ENCODE data around the gene PCDHGB4.
"Not testable (repeated sequence)": the region's sequence is repeated elsewhere in the genome, so short reads cannot be mapped to it uniquely, and the experiment has no call there.

PCDHGB4 gene

GRCh38 chr5:141402553-141403243, 15.2 kb downstream of the PCDHGB4 start, which contains the start of gene PCDHGA9:
Gene PCDHGA9 (plus strand): TSS chr5:141402778. CDS start chr5:141402953, 175 bp downstream.
- Histone ChIP-seq H3K27me3 (ENCODE audit: insufficient read depth, low read length, poor library complexity) (no peaks in the 10 kb centered on the region), H3K18ac (ENCODE audit: low read length) (no peak within 1 kb of the TSS), H3K27ac (ENCODE audit: low read depth, low read length) (no peak within 1 kb of the TSS), H3K56ac (ENCODE audit: low read length) (no peak within 1 kb of the TSS), H3K4me1 (ENCODE audit: control insufficient read depth, low read depth, low read length) (no peaks in the 10 kb centered on the region), H2BK120ac (ENCODE audit: low read depth, low read length) (no peak within 1 kb of the TSS), H3K9ac (ENCODE audit: low read length) (no peak within 1 kb of the TSS), H3K36me3 (ENCODE audit: control insufficient read depth, insufficient read depth, low read length) (no peaks in the 10 kb centered on the region), H3K79me1 (ENCODE audit: low read length) (no peaks in the 10 kb centered on the region), H3K4ac (ENCODE audit: low read depth, low read length) (no peak within 1 kb of the TSS), H3K23ac (ENCODE audit: low read length) (no peak within 1 kb of the TSS), H4K8ac (ENCODE audit: low read depth, low read length) (no peak within 1 kb of the TSS), H2BK5ac (ENCODE audit: low read length) (no peak within 1 kb of the TSS), H4K5ac (ENCODE audit: low read length) (no peak within 1 kb of the TSS), H2AK5ac (ENCODE audit: low read length) (no peak within 1 kb of the TSS), H3K79me2 (ENCODE audit: control insufficient read depth, insufficient read depth, low read length) (no peaks in the 10 kb centered on the region), H3K4me2 (ENCODE audit: low read length) (no peak within 1 kb of the TSS), H2BK15ac (replicated peaks; ENCODE audit: low read depth) (no peak within 1 kb of the TSS), H3K4me3 (ENCODE audit: low read length) (no peak within 1 kb of the TSS)
- DNase-seq = no peak
- WGBS (ENCODE audit: extremely low coverage, insufficient coverage, low lambda C conversion rate) = no CpG with 5 or more reads among the region's 27 CpGs

GRCh38 chr5:141403387-141403786, 15.9 kb downstream of the PCDHGB4 start:
- H3K9ac ChIP-seq (ENCODE audit: low read length) = no peak overlapping the region
- H3K27me3 ChIP-seq (ENCODE audit: insufficient read depth, low read length, poor library complexity) = no peaks in the 10 kb centered on the region
- no peak overlapping the region for H2BK120ac ChIP-seq (ENCODE audit: low read depth, low read length)
- no peak overlapping the region for H2BK5ac ChIP-seq (ENCODE audit: low read length)
- no peak overlapping the region for H3K56ac ChIP-seq (ENCODE audit: low read length)
- H2BK15ac ChIP-seq (replicated peaks; ENCODE audit: low read depth) = no peak overlapping the region
- H3K4ac ChIP-seq (ENCODE audit: low read depth, low read length) = no peak overlapping the region
- H4K8ac ChIP-seq (ENCODE audit: low read depth, low read length) = no peak overlapping the region
- H3K79me1 ChIP-seq (ENCODE audit: low read length) = no peaks in the 10 kb centered on the region
- no peak overlapping the region for H3K27ac ChIP-seq (ENCODE audit: low read depth, low read length)
- H3K4me1 ChIP-seq (ENCODE audit: control insufficient read depth, low read depth, low read length) = no peaks in the 10 kb centered on the region
- H3K23ac ChIP-seq (ENCODE audit: low read length) = no peak overlapping the region
- H3K36me3 ChIP-seq (ENCODE audit: control insufficient read depth, insufficient read depth, low read length) = no peaks in the 10 kb centered on the region
- no CpG with 5 or more reads among the region's 22 CpGs for WGBS (ENCODE audit: extremely low coverage, insufficient coverage, low lambda C conversion rate)
- H3K4me2 ChIP-seq (ENCODE audit: low read length) = no peak overlapping the region
- H3K4me3 ChIP-seq (ENCODE audit: low read length) = no peak overlapping the region
- no peaks in the 10 kb centered on the region for H3K79me2 ChIP-seq (ENCODE audit: control insufficient read depth, insufficient read depth, low read length)
- H3K18ac ChIP-seq (ENCODE audit: low read length) = no peak overlapping the region
- DNase-seq = no peak
- no peak overlapping the region for H2AK5ac ChIP-seq (ENCODE audit: low read length)
- H4K5ac ChIP-seq (ENCODE audit: low read length) = no peak overlapping the region

- H3K27me3 ChIP-seq (ENCODE audit: insufficient read depth, low read length, poor library complexity); H3K4me1 ChIP-seq (ENCODE audit: control insufficient read depth, low read depth, low read length); H3K18ac ChIP-seq (ENCODE audit: low read length); H4K5ac ChIP-seq (ENCODE audit: low read length); H3K27ac ChIP-seq (ENCODE audit: low read depth, low read length); H3K79me2 ChIP-seq (ENCODE audit: control insufficient read depth, insufficient read depth, low read length); H2AK5ac ChIP-seq (ENCODE audit: low read length); H3K36me3 ChIP-seq (ENCODE audit: control insufficient read depth, insufficient read depth, low read length); H2BK5ac ChIP-seq (ENCODE audit: low read length); H3K4ac ChIP-seq (ENCODE audit: low read depth, low read length); H2BK120ac ChIP-seq (ENCODE audit: low read depth, low read length); H4K8ac ChIP-seq (ENCODE audit: low read depth, low read length); H3K23ac ChIP-seq (ENCODE audit: low read length); H2BK15ac ChIP-seq (replicated peaks; ENCODE audit: low read depth); H3K79me1 ChIP-seq (ENCODE audit: low read length): not testable (repeated sequence)
- peak within 1 kb of the TSS; percentile 67 for H3K9ac ChIP-seq (ENCODE audit: low read length)
- H3K4me2 ChIP-seq (ENCODE audit: low read length) = peak within 1 kb of the TSS; percentile 75
- peak within 1 kb of the TSS; percentile 53 for H3K4me3 ChIP-seq (ENCODE audit: low read length)
- peak within 1 kb of the TSS; percentile 80 for H3K56ac ChIP-seq (ENCODE audit: low read length)
- DNase-seq = peak; percentile 84
- WGBS (ENCODE audit: extremely low coverage, insufficient coverage, low lambda C conversion rate) = no CpG with 5 or more reads among the region's 51 CpGs
Measured at GRCh38 chr5:141407790-141408505, 20.4 kb downstream of the PCDHGB4 start, which contains the start of gene PCDHGB6. Gene PCDHGB6 (plus strand): TSS chr5:141408021. CDS start chr5:141408203, 182 bp downstream.

GRCh38 chr5:141409598-141410306, 22.3 kb downstream of the PCDHGB4 start:
- no CpG with 5 or more reads among the region's 64 CpGs for whole genome bisulfite sequencing (ENCODE audit: extremely low coverage, insufficient coverage, low lambda C conversion rate)
- Histone ChIP-seq H3K79me2 (ENCODE audit: control insufficient read depth, insufficient read depth, low read length) (no peaks in the 10 kb centered on the region), H3K4me3 (ENCODE audit: low read length) (no peak overlapping the region), H2AK5ac (ENCODE audit: low read length) (no peak overlapping the region), H3K9ac (ENCODE audit: low read length) (no peak overlapping the region), H3K79me1 (ENCODE audit: low read length) (no peaks in the 10 kb centered on the region), H3K36me3 (ENCODE audit: control insufficient read depth, insufficient read depth, low read length) (no peaks in the 10 kb centered on the region), H2BK120ac (ENCODE audit: low read depth, low read length) (no peak overlapping the region), H3K56ac (ENCODE audit: low read length) (no peak overlapping the region), H3K23ac (ENCODE audit: low read length) (no peak overlapping the region), H3K27ac (ENCODE audit: low read depth, low read length) (no peak overlapping the region), H3K18ac (ENCODE audit: low read length) (no peak overlapping the region), H3K4me2 (ENCODE audit: low read length) (no peak overlapping the region), H3K4me1 (ENCODE audit: control insufficient read depth, low read depth, low read length) (no peaks in the 10 kb centered on the region), H2BK15ac (replicated peaks; ENCODE audit: low read depth) (no peak overlapping the region), H4K5ac (ENCODE audit: low read length) (no peak overlapping the region), H3K27me3 (ENCODE audit: insufficient read depth, low read length, poor library complexity) (no peaks in the 10 kb centered on the region), H4K8ac (ENCODE audit: low read depth, low read length) (no peak overlapping the region), H3K4ac (ENCODE audit: low read depth, low read length) (no peak overlapping the region), H2BK5ac (ENCODE audit: low read length) (no peak overlapping the region)
- DNase-seq = no peak

GRCh38 chr5:141411575-141411974, 24.1 kb downstream of the PCDHGB4 start:
- no peak overlapping the region for H3K23ac ChIP-seq (ENCODE audit: low read length)
- H3K4me3 ChIP-seq (ENCODE audit: low read length) = no peak overlapping the region
- no peak overlapping the region for H3K27ac ChIP-seq (ENCODE audit: low read depth, low read length)
- no peak overlapping the region for H2BK120ac ChIP-seq (ENCODE audit: low read depth, low read length)
- no peaks in the 10 kb centered on the region for H3K36me3 ChIP-seq (ENCODE audit: control insufficient read depth, insufficient read depth, low read length)
- DNase-seq = no peak
- no peak overlapping the region for H3K4me2 ChIP-seq (ENCODE audit: low read length)
- H3K79me2 ChIP-seq (ENCODE audit: control insufficient read depth, insufficient read depth, low read length) = no peaks in the 10 kb centered on the region
- H4K8ac ChIP-seq (ENCODE audit: low read depth, low read length) = no peak overlapping the region
- no peak overlapping the region for H3K9ac ChIP-seq (ENCODE audit: low read length)
- no peak overlapping the region for H3K56ac ChIP-seq (ENCODE audit: low read length)
- H3K27me3 ChIP-seq (ENCODE audit: insufficient read depth, low read length, poor library complexity) = no peaks in the 10 kb centered on the region
- no peak overlapping the region for H2AK5ac ChIP-seq (ENCODE audit: low read length)
- no peak overlapping the region for H2BK5ac ChIP-seq (ENCODE audit: low read length)
- H3K4ac ChIP-seq (ENCODE audit: low read depth, low read length) = no peak overlapping the region
- WGBS (ENCODE audit: extremely low coverage, insufficient coverage, low lambda C conversion rate) = no CpG with 5 or more reads among the region's 3 CpGs
- no peak overlapping the region for H3K18ac ChIP-seq (ENCODE audit: low read length)
- no peak overlapping the region for H2BK15ac ChIP-seq (replicated peaks; ENCODE audit: low read depth)
- no peak overlapping the region for H4K5ac ChIP-seq (ENCODE audit: low read length)
- no peaks in the 10 kb centered on the region for H3K79me1 ChIP-seq (ENCODE audit: low read length)
- H3K4me1 ChIP-seq (ENCODE audit: control insufficient read depth, low read depth, low read length) = no peaks in the 10 kb centered on the region
